GM10847 (cell line): Measurements from ENCODE around the gene DTNA.

ENCODE experiments used
- POLR2A ChIP-seq: IDR thresholded peaks from 2 replicates; pipeline ENCODE4 v1.6.1; 2011; ENCODE audit not compliant: insufficient read length; ENCODE audit errors: extremely low read depth

DTNA gene

GRCh38 chr18:34786162-34786741, 76.2 kb downstream of the DTNA start:
- TF ChIP-seq POLR2A, result no peak

- no peak for TF ChIP-seq POLR2A
Observed at GRCh38 chr18:34787931-34788532, 77.9 kb downstream of the DTNA start.

- no peak for TF ChIP-seq POLR2A
Observed at GRCh38 chr18:34789768-34790344, 79.8 kb downstream of the DTNA start.

- TF ChIP-seq POLR2A, result no peak
Observed at GRCh38 chr18:34794348-34794747, 84.2 kb downstream of the DTNA start.

GRCh38 chr18:34795070-34795732, 85.1 kb downstream of the DTNA start:
- TF ChIP-seq POLR2A, result no peak

GRCh38 chr18:34796035-34796657, 86.0 kb downstream of the DTNA start:
- no peak for TF ChIP-seq POLR2A

GRCh38 chr18:34799291-34799690, 89.2 kb downstream of the DTNA start:
- TF ChIP-seq POLR2A, result no peak

- TF ChIP-seq POLR2A, result no peak
Observed at GRCh38 chr18:34800381-34800780, 90.3 kb downstream of the DTNA start.

GRCh38 chr18:34801774-34802173, 91.7 kb downstream of the DTNA start:
- no peak for TF ChIP-seq POLR2A

GRCh38 chr18:34802959-34803358, 92.9 kb downstream of the DTNA start:
- TF ChIP-seq POLR2A, result no peak

- no peak for TF ChIP-seq POLR2A
Observed at GRCh38 chr18:34803877-34804400, 93.8 kb downstream of the DTNA start.

- no peak for TF ChIP-seq POLR2A
Observed at GRCh38 chr18:34805103-34805877, 95.2 kb downstream of the DTNA start.

GRCh38 chr18:34805878-34806351, 95.8 kb downstream of the DTNA start:
- TF ChIP-seq POLR2A, result no peak

- no peak for TF ChIP-seq POLR2A
Observed at GRCh38 chr18:34806527-34806926, 96.4 kb downstream of the DTNA start.
